DMS 273 (cell line): ENCODE results near the gene RLN2.
A peak's percentile ranks its signal among the peaks of the same experiment; 100 is the strongest.
"Not testable (repeated sequence)": the region's sequence is repeated elsewhere in the genome, so short reads cannot be mapped to it uniquely, and the experiment has no call there.

ENCODE experiments used
- DNase-seq: peaks from one replicate; lab custom pipeline; 2025; ENCODE audit not compliant: unreplicated experiment; lab: John Stamatoyannopoulos, UW

RLN2 gene, protein sequence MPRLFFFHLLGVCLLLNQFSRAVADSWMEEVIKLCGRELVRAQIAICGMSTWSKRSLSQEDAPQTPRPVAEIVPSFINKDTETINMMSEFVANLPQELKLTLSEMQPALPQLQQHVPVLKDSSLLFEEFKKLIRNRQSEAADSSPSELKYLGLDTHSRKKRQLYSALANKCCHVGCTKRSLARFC

DNA sequence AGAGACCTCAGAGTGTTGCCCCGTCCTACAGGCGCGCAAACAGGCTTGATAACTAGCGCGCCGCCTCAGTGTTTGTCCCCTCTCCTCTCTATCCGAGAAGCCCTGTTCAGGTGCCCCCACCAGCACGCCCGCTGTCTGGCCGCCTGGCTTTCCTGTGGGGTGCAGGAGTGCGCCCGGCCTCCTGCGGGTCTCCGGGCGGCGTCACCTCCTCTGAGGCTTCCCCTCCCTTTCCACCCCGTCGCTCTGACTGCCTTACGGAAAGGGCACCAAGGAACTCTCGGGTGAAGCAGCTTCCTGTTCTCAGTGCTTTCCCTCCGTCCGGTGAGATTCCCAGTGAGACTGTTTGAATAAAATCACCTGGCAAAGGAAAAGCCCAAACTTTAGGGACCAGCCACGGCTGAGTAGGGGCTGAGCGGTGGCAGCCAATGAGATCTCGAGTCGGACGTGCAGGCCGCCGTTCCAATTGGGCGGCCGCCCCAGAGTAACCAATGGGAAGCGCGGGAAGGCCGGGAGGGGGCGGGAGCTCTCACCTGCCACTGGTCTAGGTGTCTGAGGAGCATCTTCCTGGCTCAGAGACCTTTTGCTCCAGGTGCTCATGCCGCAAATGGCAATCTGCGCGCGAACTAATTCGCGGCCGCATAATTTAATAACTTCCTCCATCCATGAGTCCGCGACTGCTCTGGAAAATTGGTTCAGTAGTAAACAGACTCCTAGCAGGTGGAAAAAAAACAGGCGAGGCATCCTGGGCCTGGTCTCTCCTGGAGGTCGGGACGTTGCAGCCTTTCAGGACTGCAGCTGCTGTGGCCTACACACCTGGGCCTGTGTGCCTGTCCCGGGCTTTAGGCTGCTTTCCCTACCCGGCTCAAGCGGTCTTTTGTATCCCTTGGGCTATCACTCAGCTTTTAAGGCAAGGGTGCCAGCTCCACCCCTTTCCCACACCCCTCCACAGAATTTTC lies at the start of gene RLN2:
TSS of gene RLN2 (minus strand) at position 877 of the 956 bp plus-strand sequence. CDS start at position 741, 136 bp downstream.
- DNase-seq = peak; percentile 6

DNA sequence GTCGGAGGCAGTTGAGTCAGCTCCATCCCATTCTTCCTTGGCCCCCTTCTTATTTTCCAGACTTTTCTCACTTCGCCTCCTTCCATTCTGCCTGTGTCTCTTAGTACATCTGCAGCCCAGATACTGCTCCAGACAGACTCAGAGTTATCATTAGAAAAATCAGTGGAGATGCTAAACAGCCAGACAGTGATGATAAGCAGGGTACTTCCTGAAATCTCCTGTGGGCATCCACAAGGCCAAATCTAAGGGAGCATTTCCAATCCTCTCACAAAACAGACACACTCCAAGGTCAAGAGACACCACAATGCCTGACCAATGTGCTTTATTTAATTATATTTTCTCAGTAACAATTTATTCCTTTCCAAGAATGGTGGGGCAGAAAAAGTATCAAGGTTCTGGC lies 49.7 kb upstream of the RLN2 start:
- DNase-seq = no peak

DNA sequence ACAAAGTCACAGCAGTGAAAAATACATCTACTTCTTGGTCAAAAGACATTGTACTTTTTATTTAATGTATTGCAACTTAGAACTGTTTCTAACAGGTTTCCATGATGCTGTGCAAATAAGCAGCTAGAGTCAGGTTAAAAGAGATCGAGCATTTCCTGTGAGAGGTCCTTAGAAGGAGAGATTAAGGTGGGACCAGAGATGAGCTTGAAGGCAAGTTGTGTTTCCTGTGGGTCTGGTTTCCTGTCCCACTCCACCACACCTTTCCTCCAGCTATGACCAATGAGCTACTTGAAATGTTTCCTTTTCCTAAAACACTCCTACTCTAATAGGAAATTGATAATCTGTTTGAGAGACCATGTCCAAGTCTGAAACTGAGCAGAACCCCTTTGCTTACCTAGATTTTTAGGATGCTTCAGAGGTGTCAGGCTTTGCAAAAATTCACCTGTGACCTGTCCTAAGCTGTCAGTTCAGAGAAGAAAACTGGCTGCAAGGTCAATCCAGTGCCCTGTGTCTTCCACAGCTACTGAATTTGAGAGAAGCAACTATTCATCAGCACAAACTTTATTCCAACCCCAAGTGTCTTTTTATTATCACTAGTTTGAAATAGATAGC lies 48.2 kb upstream of the RLN2 start:
- DNase-seq = no peak

DNA sequence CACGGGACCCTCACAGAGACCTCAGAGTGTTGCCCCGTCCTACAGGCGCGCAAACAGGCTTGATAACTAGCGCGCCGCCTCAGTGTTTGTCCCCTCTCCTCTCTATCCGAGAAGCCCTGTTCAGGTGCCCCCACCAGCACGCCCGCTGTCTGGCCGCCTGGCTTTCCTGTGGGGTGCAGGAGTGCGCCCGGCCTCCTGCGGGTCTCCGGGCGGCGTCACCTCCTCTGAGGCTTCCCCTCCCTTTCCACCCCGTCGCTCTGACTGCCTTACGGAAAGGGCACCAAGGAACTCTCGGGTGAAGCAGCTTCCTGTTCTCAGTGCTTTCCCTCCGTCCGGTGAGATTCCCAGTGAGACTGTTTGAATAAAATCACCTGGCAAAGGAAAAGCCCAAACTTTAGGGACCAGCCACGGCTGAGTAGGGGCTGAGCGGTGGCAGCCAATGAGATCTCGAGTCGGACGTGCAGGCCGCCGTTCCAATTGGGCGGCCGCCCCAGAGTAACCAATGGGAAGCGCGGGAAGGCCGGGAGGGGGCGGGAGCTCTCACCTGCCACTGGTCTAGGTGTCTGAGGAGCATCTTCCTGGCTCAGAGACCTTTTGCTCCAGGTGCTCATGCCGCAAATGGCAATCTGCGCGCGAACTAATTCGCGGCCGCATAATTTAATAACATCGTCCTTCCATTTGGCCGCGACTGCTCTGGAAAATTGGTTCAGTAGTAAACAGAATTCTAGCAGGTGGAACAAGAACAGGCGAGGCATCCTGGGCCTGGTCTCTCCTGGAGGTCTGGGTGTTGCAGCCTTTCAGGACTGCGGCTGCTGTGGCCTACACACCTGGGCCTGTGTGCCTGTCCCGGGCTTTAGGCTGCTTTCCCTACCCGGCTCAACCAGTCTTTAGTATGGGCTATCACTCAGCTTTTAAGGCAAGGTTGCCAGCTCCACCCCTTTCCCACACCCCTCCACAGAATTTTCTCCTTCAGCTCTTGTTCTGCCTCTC lies 34.8 kb upstream of the RLN2 start, which contains the start of gene RLN1:
TSS of gene RLN1 (minus strand) at position 885 of the 990 bp plus-strand sequence. CDS start at position 755, 130 bp downstream.
- peak; percentile 1 for DNase-seq

DNA sequence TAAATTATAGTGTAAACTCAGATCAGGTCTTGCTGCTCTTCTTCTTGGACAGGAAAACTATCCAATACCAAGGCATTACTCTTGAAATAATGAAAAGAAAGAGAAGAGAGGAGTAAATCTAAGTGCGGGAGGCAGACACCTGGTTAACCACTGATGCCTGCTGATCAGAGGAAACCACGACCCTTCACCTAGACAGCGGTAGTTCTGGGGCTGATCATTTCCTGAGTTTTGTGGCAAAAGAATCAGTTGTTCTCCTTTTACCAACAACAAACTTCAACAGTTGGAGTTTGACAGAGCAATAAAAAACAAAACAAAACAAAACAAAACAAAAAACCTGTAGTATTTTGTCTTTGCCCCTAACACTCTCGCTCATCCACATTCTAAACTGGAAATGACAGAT lies 32.2 kb upstream of the RLN2 start:
- DNase-seq = no peak

DNA sequence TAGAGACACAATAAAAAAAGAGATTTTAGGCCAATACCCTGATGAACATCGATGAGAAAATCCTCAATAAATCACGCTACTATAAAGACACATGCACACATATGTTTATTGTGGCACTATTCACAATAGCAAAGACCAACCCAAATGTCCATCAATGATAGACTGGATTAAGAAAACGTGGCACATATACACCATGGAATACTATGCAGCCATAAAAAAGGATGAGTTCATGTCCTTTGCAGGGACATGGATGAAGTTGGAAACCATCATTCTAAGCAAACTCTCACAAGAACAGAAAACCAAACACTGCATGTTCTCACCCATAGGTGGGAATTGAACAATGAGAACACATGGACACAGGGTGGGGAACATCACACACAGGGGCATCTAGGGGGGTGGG lies 26.8 kb upstream of the RLN2 start:
- DNase-seq = not testable (repeated sequence)

DNA sequence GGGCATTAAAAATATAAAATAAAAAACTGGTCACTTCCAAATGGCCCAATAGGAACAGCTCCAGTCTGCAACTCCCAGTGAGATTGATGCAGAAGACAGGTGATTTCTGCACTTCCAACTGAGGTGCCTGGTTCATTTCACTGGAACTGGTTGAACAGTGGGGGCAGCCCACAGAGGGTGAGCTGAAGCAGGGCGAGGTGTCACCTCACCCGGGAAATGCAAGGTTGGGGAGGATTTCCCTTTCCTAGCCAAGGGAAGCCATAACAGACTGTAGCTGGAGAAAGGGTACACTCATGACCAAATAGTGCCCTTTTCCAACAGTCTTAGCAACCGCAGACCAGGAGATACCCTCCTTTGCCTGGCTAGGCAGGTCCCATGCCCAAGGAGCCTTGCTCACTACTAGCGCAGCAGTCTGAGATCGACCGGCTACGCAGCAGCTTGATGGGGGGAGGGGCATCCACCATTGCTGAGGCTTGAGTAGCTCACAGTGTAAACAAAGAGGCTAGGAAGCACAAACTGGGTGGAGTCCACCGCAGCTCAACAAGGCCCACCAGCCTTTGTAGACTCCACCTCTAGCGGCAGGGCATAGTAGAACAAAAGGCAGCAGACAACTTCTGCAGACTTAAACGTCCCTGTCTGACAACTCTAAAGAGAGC lies 22.5 kb upstream of the RLN2 start:
- DNase-seq = no peak

DNA sequence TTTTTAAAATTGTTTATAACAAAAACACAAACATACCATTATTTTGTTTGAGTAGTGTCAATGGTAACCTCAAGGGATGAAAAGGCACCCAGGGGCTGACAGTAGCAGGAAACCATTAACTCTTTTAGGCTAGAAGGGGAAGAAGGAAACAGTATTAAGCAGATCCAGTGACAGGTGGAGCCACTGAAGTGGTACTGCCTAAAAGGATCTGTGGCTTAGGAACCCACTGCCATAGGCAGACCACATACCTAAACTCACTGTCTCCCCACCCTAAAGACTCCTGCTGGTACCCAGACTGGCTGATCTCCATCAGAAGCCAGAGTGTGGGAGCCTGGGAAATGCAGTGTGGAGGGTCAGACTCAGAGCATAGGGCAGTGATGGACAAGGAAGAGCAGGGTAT lies 21.7 kb upstream of the RLN2 start:
- DNase-seq = no peak

DNA sequence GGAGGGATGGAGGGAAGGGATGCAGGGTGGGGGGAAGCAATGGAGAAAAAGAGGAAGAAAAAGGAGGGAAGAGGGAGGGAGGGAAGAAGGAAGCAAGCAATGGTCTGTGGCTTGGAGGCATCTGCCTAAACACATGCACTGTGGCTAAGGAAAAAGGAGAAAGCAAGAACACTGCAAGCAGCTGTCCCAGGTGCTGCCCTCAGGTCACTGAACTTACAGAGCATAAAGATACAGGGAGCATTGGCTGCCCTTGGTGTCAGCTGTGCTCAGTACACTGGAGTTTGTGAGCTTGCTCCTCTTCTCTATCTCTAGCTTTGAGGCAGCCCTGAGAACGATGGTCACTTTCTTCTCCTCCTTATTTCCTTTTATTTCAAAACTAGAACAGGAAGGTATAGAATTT lies 17.1 kb upstream of the RLN2 start:
- DNase-seq = not testable (repeated sequence)

DNA sequence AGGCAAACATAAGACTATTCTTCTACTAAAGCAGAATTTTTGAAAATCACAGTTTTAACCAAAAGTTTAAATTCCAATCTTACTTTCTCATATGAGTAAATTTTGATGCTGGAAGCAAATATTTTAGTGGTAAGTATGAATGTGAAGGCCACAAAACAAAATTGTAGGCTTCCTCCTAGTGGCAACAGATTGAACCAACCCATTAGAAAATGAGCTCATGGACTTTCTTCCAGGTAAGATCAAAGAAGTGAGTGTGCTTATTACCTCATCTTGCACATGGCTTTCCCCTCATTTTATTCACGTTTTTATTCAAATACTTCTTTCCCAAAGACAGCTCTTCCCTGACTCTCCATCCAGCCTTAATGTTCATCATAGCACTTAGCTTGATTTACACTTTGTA lies 16.5 kb upstream of the RLN2 start:
- DNase-seq = peak; percentile 1

DNA sequence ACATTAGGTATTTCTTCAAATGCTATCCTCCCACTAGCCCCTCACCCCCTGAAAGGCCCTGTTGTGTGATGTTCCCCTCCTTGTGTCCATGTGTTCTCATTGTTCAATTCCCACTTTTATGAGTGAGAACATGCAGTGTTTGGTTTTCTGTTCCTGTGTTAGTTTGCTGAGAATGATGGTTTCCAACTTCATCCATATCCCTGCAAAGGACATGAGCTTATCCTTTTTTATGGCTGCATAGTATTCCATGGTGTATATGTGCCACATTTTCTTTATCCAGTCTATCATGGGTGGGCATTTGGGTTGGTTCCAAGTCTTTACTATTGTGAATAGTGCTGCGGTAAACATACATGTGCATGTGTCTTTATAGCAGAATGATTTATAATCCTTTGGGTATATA lies 11.9 kb upstream of the RLN2 start:
- DNase-seq = not testable (repeated sequence)

DNA sequence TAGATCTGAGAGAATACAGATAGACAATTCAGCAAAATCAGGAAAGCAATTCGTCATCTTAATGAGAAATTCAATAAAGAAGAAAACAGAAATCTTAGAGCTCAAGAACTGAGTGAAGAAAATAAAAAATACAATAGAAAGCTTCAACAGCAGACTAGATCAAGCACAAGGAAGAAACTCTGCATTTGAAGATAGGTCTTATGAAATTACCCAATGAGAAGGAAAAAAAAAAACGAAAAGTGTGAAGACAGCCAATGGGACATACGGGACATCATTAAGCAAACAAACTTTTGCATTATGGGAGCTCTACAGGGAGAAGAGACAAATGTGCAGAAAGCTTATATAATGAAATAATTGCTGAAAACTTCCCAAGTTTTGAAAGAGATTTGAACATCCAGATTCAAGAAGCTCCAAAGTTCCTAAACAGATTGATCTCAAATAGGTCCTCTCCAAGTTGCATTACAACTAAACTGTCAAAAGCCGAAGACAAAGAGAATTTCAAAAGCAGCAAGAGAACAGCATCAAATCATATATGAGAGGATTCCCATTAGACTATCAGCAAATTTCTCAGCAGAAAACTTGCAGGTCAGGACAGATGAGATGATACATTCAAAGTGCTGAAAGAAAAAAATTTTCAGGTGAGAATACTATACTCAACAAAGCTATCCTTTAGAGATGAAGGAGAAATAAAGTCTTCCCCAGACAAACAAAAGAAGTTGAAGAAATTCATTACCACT lies 10.8 kb upstream of the RLN2 start:
- peak; percentile 1 for DNase-seq

DNA sequence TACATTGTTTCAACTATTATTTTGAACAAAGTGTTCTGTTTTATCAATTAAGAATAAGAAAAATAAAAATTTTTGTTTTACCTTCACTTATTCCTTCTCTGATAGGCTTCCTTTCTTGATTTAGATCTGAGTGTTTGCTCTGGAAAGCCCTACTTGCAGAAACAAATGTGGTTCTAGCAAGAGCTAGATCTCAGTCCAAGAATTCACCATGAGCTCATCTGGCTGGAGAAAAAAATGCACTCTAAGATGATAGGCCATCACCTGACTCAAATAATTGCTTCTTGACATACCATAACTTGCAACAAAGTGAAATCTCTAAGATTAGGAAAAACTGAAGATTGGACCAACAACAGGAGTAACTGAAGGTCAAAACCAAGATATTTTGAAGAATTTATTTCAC lies 6.3 kb upstream of the RLN2 start:
- no peak for DNase-seq

DNA sequence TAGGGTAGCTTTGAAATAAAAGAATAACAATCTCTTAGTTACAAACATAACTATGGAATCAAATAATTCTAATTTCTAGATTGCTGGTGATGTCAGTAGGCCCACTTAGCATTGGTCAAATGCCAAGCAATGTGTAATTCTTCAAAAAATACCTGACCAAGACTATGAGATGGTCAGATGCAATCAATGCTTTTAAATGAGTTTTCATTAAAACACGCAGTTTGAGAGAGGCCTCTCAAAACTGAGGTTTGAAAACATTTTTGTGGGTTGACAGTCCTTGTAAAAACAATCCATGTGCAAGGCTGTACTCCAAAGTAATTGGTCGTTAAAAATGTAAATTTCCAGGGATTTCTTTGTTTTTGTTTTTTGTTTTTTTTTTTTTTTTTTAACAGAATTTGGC lies 1.2 kb upstream of the RLN2 start:
- no peak for DNase-seq

DNA sequence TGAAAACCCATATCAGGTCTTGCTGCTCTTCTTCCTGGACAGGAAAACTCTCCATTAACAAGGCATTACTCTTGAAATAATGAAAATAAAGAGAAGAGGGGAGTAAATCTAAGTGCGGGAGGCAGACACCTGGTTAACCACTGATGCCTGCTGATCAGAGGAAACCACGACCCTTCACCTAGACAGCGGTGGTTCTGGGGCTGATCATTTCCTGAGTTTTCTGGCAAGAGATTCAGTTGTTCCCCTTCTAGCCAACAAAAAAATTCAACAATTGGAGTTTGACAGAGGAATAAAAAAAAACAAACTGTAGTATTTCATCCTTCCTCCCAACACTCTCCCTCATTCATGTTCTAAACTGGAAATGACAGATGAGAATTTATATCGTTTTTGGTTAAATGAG lies 3.0 kb downstream of the RLN2 start:
- no peak for DNase-seq

DNA sequence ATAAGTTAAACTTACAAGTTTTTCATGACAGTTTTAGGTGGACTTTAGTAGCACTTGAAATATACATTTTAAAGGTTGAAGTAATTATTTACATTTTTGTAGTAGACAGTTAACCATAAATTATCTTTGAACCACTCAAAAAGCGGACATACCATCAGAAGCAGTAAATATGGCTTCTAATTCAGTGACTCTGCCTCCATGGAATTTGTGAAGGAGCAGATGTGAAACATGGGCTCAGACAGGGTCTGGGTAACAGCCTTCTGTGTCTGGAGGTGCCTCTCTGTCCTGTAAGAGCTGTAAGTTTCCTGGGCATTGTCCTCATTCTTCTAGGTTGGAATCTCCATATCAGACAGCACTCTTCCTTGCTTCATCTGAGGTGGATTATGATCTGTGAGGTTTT lies 12.4 kb downstream of the RLN2 start:
- no peak for DNase-seq

DNA sequence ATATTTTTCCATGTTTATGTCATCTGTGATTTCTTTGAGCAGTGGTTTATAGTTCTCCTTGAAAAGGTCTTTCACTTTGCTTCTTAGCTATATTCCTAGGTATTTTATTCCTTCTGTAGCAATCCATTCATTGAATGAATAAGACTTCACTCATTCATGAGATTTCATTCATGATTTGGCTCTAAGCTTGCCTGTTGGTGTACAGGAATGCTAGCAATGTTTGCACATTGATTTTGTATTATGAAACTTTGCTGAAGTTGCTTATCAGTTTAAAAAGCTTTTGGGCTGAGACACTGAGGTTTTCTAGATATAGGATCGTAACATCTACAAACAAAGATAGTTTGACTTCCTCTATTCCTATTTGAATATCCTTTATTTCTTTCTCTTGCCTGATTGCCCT lies 15.9 kb downstream of the RLN2 start:
- no peak for DNase-seq

DNA sequence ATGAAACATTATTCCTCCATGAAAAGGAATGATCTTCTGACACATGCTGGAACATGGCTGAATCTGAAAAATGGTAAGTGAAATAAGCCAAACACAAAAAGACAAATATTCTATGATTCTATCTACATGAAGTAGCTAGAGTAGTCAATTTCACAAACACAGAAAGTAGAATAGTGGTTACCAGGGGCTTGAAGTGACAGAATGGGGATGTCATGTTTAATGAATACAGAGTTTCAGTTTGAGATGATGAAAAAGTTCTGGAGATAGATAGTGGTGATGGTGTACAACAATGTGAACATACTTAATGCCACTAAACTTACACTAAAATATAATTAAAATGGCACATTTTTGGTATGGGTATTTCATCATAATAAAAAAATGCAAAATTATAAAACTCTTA lies 18.3 kb downstream of the RLN2 start:
- DNase-seq = no peak

DNA sequence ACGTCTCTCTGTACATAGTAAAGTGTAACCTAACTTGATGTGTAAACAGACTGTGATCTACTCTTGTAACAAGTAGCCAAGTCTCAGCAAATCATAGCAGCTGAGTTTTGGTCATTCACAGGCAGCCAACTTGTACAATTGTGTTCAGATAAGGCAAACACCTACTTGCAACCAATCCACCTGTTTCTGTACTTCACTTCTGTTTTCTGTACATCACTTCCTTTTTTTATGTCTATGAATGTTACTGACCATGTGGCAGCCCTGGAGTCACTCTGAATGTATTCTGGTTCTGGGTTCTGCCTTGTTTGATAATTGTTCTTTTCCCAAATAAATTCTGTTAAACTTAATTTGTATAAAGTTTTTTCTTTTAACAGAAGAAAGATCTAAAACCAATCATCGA lies 26.0 kb downstream of the RLN2 start:
- DNase-seq = no peak

DNA sequence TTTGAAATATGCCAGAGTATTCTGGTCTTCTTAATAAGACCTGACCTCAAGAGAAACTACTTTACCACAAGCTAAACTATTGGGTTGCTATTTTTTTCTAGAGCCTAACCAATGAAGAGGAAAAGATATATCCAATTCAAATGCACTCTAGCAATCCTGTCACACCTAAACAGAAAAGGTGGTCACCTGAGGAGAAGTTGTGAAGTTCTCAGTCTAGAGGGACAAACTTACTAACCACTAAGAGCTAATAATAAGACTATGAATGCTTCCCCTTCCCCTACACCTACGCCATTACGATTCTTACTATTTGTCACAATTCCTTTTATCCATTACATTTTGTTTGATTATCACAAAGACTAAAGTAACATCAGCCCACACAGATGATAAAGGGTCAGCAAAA lies 29.7 kb downstream of the RLN2 start:
- DNase-seq = no peak
